Esophagus squamous epithelium (tissue), 5 donors: Measurements from ENCODE around the gene TRH. TPM values are rescaled to one million over a fixed set of nuclear protein-coding genes. Genes with fewer than 3 reads are reported as not detected.

Experiments used
- DNase-seq: peaks from one replicate; lab custom pipeline; 2025; lab: John Stamatoyannopoulos, UW
- H3K27ac ChIP-seq, 4 donors: fragments of 200-600 bp; sonication (generic); one replicate each; pipeline ENCODE4 v1.5.1; 2016 to 2019; ENCODE audit warnings: mild to moderate bottlenecking in 1 of 4
- H3K27me3 ChIP-seq, 4 donors: fragments of 200-600 bp; sonication (generic); 1 replicate in 3 of 4; 2 replicates in 1 of 4; pipeline versions ENCODE4 v1.5.1 to v1.6.0; 2017 to 2021; ENCODE audit warnings: antibody characterized with exemption in 1 of 4
- H3K36me3 ChIP-seq, 3 donors: fragments of 200-600 bp; sonication (generic); one replicate each; pipeline ENCODE4 v1.5.1; 2016 to 2019
- H3K4me1 ChIP-seq, 3 donors: fragments of 200-600 bp; sonication (generic); one replicate each; pipeline ENCODE4 v1.5.1; 2017 to 2019
- H3K4me3 ChIP-seq, 4 donors: fragments of 200-600 bp; sonication (generic); 1 replicate in 3 of 4; 2 replicates in 1 of 4; pipeline ENCODE4 v1.5.1; 2016 to 2019; ENCODE audit warnings: mild to moderate bottlenecking in 2 of 4, moderate library complexity in 1 of 4
- H3K9me3 ChIP-seq, 3 donors: fragments of 200-600 bp; sonication (generic); one replicate each; pipeline ENCODE4 v1.5.1; 2016 to 2019
- CTCF ChIP-seq, 6 experiments: fragments of 450-650 bp in 4 of 6; fragments of 200-600 bp in 2 of 6; sonication (generic) in 2 of 6; IDR thresholded peaks; one replicate each; pipeline ENCODE4 v1.5.1; 2016 to 2019; ENCODE audit warnings: antibody characterized with exemption in 6 of 6, mild to moderate bottlenecking in 4 of 6, moderate library complexity in 4 of 6
- POLR2A ChIP-seq, 4 donors: fragments of 450-650 bp; IDR thresholded peaks; one replicate each; pipeline ENCODE4 v1.6.1; 2017; ENCODE audit warnings: antibody characterized with exemption in 4 of 4, mild to moderate bottlenecking in 4 of 4, moderate library complexity in 3 of 4
- WGBS, 2 donors: methylation state at CpG; one replicate each; pipeline ENCODE4 v1.1.5; 2018; 5-methylcytosine and 5-hydroxymethylcytosine counted together
- intact Hi-C: fragments of 100-400 bp; cut with DNase I; formaldehyde crosslinking; loops from one replicate; pipeline ENCODE4 v1.15.0; 2022
- total RNA-seq, 4 donors: library from RNA; depleted of rRNA; stranded (reverse); fragments of >200 nt; gene quantifications; one replicate each; pipeline ENCODE4 v1.1.0, GENCODE V29; 2016
- donor health status: DM: yes; HTN: yes; CAD: no.

The TRH gene
- total RNA-seq, 4 donors from 2014 or later: not detected

- intact Hi-C loops: no loop called here
- peaks cover 0 to 24% (median 0%) of the 10 kb centered on the region in 4 donors for H3K27me3 ChIP-seq
These were observed 10.6 kb downstream of the TRH start for GRCh38 chr3:129985113-129985512.

GRCh38 chr3:129988429-129988828, 13.9 kb downstream of the TRH start:
- Histone ChIP-seq H3K36me3 (no peaks in the 10 kb centered on the region), H3K27me3 (peaks cover 0 to 6% (median 0%) of the 10 kb centered on the region in 4 donors), H3K9me3 (no peaks in the 10 kb centered on the region), H3K4me3 (no peak overlapping the region), H3K4me1 (no peaks in the 10 kb centered on the region), H3K27ac (no peak overlapping the region)
- TF ChIP-seq POLR2A (IDR thresholded peaks at IDR 0.05) (no peak), CTCF (IDR thresholded peaks at IDR 0.05) (no peak)
- WGBS, 2 donors: 57 to 71% methylated on average over 9 of the region's 10 CpGs
- DNase-seq: no peak
- intact Hi-C loops: no loop called here

More at GRCh38 chr3:129985113-129985512, 10.6 kb downstream of the TRH start:
- Histone ChIP-seq H3K9me3 (no peaks in the 10 kb centered on the region), H3K27ac (no peak overlapping the region), H3K36me3 (no peaks in the 10 kb centered on the region), H3K4me3 (no peak overlapping the region), H3K4me1 (no peaks in the 10 kb centered on the region)
- TF ChIP-seq POLR2A (IDR thresholded peaks at IDR 0.05) (no peak), CTCF (IDR thresholded peaks at IDR 0.05) (no peak)
- WGBS, 2 donors: 89 to 100% methylated on average over 3 to 14 of the region's 14 CpGs
- no peak for DNase-seq

DNA sequence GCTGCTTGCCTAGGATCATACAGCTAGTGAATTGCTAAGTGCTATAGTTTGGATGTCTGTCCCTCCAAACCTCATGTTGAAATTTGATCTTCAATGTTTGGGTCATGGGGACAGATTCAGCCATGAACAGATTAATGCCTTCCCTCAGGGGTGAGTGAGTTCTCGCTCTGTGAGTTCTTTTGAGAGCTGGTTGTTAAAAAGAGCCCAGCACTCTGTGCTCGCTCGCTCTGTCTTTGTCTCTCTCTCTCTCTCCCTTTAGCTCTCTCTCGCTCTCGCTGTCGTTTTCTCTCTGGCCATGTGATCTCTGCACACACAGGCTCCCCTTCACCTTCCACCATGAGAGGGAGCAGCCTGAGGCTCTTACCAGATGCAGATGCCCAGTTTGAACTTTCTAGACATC, 14.9 kb downstream of the TRH start:
- H3K27ac ChIP-seq: no peak overlapping the region
- intact Hi-C loops: no loop called here
- no peaks in the 10 kb centered on the region for H3K36me3 ChIP-seq
- no peaks in the 10 kb centered on the region for H3K9me3 ChIP-seq
- no peak for TF ChIP-seq POLR2A (IDR thresholded peaks at IDR 0.05)
- no peak for TF ChIP-seq CTCF (IDR thresholded peaks at IDR 0.05)
- DNase-seq: no peak
- 67 to 77% methylated on average over 6 of the region's 6 CpGs for WGBS, 2 donors
- no peak overlapping the region for H3K4me3 ChIP-seq
- H3K27me3 ChIP-seq: peaks cover 0 to 6% (median 0%) of the 10 kb centered on the region in 4 donors
- no peaks in the 10 kb centered on the region for H3K4me1 ChIP-seq

DNA sequence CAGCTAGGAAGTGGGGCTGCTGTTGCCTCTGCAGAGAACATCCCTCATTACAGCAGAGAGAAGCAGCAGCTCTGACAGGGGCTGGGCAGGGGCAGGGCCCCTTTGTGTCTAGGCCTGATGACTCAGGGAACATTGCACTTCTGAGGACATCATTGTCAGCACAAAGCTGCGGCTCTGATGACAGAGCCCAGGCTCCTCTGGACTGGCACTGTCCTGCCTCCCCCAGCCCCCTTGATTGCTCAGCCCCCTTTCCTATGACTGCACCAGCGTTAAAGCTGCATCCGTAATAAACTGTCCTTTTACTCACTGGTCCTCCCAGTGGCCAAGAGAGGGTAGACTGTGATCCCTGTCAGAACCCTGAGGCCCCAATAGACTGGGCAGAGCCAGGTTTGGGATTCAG, 18.3 kb downstream of the TRH start:
- Histone ChIP-seq H3K27me3 (peaks cover 0 to 6% (median 0%) of the 10 kb centered on the region in 4 donors), H3K36me3 (no peaks in the 10 kb centered on the region), H3K9me3 (no peaks in the 10 kb centered on the region), H3K4me3 (no peak overlapping the region), H3K4me1 (no peaks in the 10 kb centered on the region), H3K27ac (no peak overlapping the region)
- intact Hi-C loops: no loop called here
- WGBS, 2 donors: 60 to 66% methylated on average over 1 to 3 of the region's 3 CpGs
- peak in 1 of 6 experiments; percentile 19 for TF ChIP-seq CTCF (IDR thresholded peaks at IDR 0.05)
- no peak for TF ChIP-seq POLR2A (IDR thresholded peaks at IDR 0.05)
- DNase-seq: no peak

- Histone ChIP-seq H3K9me3 (no peaks in the 10 kb centered on the region), H3K36me3 (no peaks in the 10 kb centered on the region), H3K27me3 (peaks cover 0 to 9% (median 0%) of the 10 kb centered on the region in 4 donors), H3K4me3 (no peak overlapping the region), H3K4me1 (no peaks in the 10 kb centered on the region), H3K27ac (no peak overlapping the region)
- intact Hi-C loops: no loop called here
- TF ChIP-seq CTCF (IDR thresholded peaks at IDR 0.05): no peak
- no peak for TF ChIP-seq POLR2A (IDR thresholded peaks at IDR 0.05)
- 33 to 50% methylated on average over 5 of the region's 5 CpGs for WGBS, 2 donors
- no peak for DNase-seq
These were observed 20.5 kb downstream of the TRH start for GRCh38 chr3:129994883-129995559.
